Limb (tissue), 2 donors: ENCODE measurements around the gene ICOSLG.
"Not testable (repeated sequence)": the region's sequence is repeated elsewhere in the genome, so short reads cannot be mapped to it uniquely, and the experiment has no call there.

ENCODE experiments used
- DNase-seq, 2 donors: peaks; one replicate each; pipeline ENCODE4 v3.0.0-alpha.2; 2016; ENCODE audit errors: extremely low spot score in 2 of 2

The ICOSLG gene

GRCh38 chr21:44265734-44266270 is 25.1 kb upstream of the ICOSLG start:
- no peak for DNase-seq

- DNase-seq: no peak
Measured at GRCh38 chr21:44263768-44264167, 23.0 kb upstream of the ICOSLG start.

DNA sequence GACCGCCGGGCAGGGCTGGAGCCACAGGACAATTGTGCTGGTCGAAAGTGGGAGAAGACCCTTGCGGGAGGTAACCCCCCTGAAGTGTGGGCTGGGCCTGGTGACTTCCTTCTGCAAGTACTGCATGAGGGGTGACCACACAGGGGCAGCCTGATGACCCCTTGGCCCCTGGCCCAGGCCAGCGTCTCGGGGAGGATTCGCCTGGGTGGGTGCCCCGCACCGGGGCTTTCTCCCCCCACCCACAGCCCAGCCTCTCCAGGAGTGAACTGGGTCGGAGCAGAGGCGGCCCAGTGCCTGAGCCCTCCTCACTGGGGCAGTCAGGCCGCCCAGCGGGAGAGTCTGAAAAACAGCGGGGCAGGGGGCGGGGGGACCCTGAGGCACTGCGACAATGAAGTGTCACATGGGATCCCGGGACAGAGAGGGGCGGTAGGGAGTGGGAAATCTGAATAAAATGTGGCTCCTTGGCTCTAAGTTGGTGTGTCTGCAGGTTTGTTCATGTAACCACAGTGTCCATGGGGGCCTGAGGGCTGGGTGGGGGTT is 22.5 kb upstream of the ICOSLG start:
- no peak for DNase-seq

GRCh38 chr21:44262338-44263056 is 21.8 kb upstream of the ICOSLG start:
- no peak for DNase-seq

GRCh38 chr21:44261675-44262295 is 21.0 kb upstream of the ICOSLG start, which contains the start of gene DNMT3L:
TSS of gene DNMT3L (minus strand) at chr21:44261897. CDS start at chr21:44261259, 638 bp downstream.
- DNase-seq: no peak

GRCh38 chr21:44260791-44261631 is 20.3 kb upstream of the ICOSLG start:
- DNase-seq: no peak

DNA sequence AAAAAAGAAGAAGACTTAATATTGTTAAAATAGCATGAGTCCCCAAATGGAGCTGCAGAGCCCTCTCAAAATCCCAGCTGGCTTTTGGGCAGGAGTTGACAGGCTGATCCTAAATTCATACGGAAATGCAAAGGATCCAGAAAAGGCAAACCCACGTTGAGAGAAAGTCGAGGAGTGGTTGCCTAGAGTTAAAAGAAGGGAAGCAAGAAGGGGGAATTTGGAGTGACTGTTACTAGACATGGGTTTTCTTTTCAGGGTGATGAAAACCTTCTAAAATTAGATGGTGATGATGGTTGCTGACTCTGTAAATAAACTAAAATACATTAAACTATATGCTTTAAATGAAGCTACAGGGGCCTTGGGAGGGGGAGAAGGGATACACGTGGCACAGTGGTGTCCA is 19.3 kb upstream of the ICOSLG start:
- DNase-seq: no peak

GRCh38 chr21:44259082-44259705 is 18.5 kb upstream of the ICOSLG start:
- no peak for DNase-seq

DNA sequence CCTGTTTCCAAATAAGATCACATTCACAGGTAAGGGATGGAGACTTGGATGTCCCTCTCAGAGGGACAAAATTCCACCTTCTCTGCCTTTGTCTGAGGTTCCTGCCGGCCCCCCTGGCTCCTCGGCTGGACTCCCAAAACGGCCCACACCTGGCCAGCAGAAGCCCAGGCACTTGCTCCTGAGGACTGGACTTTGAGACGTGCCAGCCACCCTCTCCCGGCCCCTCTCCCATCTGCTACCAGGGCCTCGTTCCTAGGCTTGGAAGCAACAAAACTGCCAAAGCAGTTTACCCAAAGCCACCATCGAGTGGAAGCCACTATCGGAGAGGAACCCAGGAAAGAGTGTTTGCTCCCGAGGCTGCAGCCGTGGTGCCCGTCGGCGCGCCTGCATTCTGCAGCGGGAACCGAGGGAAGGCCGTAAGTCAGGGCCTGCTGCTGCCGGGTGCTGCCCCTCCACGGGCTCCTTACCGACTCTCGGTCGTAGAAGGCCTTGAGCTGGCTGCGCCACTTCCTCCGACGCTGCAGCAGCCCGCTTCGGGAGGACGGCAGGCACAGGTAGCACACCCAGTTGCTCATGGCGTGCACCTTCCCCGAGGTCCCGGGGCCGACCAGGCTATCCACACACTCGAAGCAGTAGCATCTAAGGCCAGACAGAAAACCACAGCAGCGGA is 17.4 kb upstream of the ICOSLG start:
- DNase-seq: no peak

- DNase-seq: no peak
Measured at GRCh38 chr21:44255511-44255981, 14.8 kb upstream of the ICOSLG start.

DNA sequence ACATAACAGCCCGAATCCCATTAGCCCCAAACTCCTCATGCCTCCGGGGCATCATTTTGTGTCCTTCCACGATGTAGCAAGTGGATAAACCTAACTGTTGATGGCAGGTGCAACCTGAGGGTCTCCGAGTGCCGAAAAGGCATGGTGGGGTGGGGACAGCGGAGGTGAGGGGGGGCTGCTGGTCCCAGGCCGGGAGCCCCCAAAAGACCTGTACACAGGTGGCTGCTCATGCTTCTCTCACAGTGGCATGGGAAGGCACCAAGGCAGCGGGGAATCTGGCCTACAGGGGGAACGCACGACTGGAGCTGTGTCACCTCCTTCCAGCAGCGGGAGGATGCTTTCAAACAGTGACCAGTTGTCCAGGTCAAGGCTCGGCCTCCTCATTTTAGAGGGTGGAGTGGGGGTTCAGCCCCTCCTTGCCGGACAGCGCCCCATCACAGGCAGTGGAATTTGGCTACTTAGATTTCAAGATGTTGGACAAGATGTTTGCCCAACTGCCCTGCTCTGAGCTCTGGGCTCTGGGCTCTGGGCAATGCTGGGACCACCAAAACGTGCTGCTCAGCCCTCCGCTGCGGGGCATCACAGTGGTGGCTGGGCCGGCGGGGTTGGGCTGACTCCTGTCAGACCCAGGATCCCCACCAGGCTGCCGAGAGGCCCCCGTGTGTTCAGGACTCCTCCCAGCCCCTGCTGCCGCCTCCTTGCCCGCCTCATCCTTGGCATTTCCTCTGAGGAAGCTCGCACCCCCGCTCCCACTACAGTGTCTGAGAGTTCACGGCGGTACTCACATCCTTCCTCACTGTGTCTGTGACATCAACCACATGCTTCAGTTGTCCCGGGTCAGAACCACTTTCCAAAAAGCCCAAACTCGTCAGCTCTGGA is 13.3 kb upstream of the ICOSLG start:
- no peak for DNase-seq

GRCh38 chr21:44249204-44250037 is 8.7 kb upstream of the ICOSLG start:
- not testable (repeated sequence) for DNase-seq

- not testable (repeated sequence) for DNase-seq
Measured at GRCh38 chr21:44247904-44248303, 7.2 kb upstream of the ICOSLG start.

GRCh38 chr21:44243980-44244379 is 3.2 kb upstream of the ICOSLG start:
- not testable (repeated sequence) for DNase-seq

GRCh38 chr21:44241281-44241680 is 538 bp upstream of the ICOSLG start:
- not testable (repeated sequence) for DNase-seq

DNA sequence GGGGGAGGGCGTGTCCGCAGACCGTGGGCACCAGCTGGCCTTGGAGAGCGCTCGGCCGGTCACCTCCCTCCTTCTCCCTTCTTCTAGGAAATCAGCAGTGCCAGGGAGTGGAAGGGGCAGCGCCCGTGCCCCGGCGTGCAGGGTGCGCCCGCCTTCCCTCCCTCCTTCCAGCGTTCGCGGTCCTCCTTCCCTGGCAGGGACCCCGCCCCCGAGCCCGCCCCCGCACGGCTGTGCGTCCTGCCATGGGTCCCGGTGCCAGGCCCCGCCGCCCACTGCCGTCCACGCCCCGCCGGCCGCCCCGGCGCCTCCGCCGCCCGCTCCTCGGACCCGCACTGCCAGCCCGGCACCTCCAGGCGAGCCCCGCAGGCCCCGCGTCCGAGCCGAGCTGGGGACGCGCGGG is 390 bp downstream of the ICOSLG start:
- DNase-seq: not testable (repeated sequence)

DNA sequence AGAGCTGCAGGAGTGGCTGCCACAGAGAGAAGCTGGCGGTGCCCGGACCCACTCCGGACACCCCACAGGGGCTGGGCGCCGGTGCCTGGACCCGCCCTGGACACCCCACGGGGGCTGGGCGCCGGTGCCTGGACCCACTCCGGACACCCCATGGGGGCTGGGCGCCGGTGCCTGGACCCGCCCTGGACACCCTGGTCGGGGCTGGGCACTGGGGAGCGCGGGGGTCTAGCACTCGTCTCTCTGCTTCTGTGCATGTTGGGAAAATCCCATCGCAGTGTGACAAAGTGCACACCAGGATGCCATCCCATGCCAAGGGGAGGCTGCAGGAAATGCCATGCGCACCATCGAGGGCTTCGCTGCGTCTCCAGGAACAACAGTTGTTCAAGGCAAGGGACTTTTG is 11.2 kb downstream of the ICOSLG start:
- not testable (repeated sequence) for DNase-seq

- DNase-seq: not testable (repeated sequence)
Measured at GRCh38 chr21:44228109-44228508, 12.6 kb downstream of the ICOSLG start.
